IPS-20b (cell line): ENCODE results near the gene CARD18.

Source experiments
- H3K27ac ChIP-seq: one replicate; pipeline ENCODE4 v1.5.1; 2013; ENCODE audit warnings: low read length
- H3K27me3 ChIP-seq: 2 replicates; pipeline ENCODE4 v1.6.1; 2013; ENCODE audit warnings: mild to moderate bottlenecking, low read length, inconsistent platforms; ENCODE audit not compliant: insufficient read depth
- H3K36me3 ChIP-seq: 2 replicates; pipeline ENCODE4 v1.6.1; 2013; ENCODE audit warnings: low read depth, mild to moderate bottlenecking, inconsistent platforms, low read length, moderate library complexity; ENCODE audit not compliant: insufficient read depth
- H3K4me1 ChIP-seq: 2 replicates; pipeline ENCODE4 v1.6.1; 2013; ENCODE audit warnings: mild to moderate bottlenecking, control low read depth, inconsistent platforms, low read length, moderate library complexity; ENCODE audit not compliant: insufficient read depth
- H3K4me3 ChIP-seq: 2 replicates; pipeline ENCODE4 v1.5.1; 2013; ENCODE audit warnings: mild to moderate bottlenecking, low read length, inconsistent platforms
- H3K9ac ChIP-seq: 2 replicates; pipeline ENCODE4 v1.6.1; 2013; ENCODE audit warnings: low read depth, mild to moderate bottlenecking, inconsistent platforms, low read length, moderate library complexity
- H3K9me3 ChIP-seq: 2 replicates; pipeline ENCODE4 v1.6.1; 2013; ENCODE audit warnings: mild to moderate bottlenecking, low read depth, low read length, inconsistent platforms; ENCODE audit not compliant: insufficient read depth

CARD18 gene

DNA sequence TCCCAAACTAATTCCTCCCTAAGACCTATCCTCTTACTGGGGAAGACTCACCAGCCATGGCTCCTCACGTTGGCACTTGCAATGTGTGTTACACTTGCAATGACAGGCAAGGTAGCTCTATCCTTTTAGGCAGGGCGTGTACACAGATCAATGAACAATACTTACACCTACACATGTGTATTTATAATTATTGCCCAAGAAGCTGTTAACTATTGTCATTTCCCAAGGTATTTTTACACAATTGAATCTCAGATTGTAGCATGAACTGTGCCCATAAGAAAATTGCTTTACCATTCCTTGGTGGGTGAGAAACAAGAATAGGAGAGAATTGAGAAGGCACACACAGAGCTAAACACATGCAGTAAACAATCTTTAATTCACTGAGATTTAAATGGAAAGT lies at the start of gene CARD18:
Gene CARD18 (minus strand): TSS at position 101 of the 400 bp plus-strand sequence. CDS start 43 bp downstream, at position 58.
- H3K27ac ChIP-seq, result no peak within 1 kb of the TSS
- no peaks in the 10 kb centered on the region for H3K36me3 ChIP-seq
- H3K27me3 ChIP-seq, result no peaks in the 10 kb centered on the region
- H3K4me3 ChIP-seq, result no peak within 1 kb of the TSS
- H3K4me1 ChIP-seq, result no peaks in the 10 kb centered on the region
- peaks cover 7% of the 10 kb centered on the region; the same call in 1 of the 2 replicates for H3K9me3 ChIP-seq
- H3K9ac ChIP-seq, result no peak within 1 kb of the TSS

DNA sequence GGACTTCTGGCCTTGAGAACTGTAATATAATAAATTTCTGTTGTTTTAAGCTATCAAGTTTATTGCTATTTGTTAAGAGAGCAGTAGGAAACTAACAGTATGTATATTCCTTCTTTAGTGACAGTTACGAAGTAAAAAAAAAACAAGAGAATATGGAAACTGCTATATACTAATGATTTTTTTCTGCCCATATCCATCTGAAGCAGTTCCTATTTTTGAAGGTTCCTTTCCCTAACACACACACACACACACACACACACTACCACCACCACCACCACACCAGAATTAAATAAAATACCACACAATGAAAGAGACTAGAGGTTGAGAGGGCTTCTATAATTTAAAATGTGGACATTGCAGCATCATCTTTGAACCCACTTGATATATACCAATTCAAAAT lies 44.4 kb upstream of the CARD18 start:
- no peaks in the 10 kb centered on the region for H3K4me1 ChIP-seq
- H3K36me3 ChIP-seq, result no peaks in the 10 kb centered on the region
- H3K9me3 ChIP-seq, result no peaks in the 10 kb centered on the region
- H3K27me3 ChIP-seq, result no peaks in the 10 kb centered on the region
- H3K9ac ChIP-seq, result no peak overlapping the region
- H3K27ac ChIP-seq, result no peak overlapping the region
- no peak overlapping the region for H3K4me3 ChIP-seq

DNA sequence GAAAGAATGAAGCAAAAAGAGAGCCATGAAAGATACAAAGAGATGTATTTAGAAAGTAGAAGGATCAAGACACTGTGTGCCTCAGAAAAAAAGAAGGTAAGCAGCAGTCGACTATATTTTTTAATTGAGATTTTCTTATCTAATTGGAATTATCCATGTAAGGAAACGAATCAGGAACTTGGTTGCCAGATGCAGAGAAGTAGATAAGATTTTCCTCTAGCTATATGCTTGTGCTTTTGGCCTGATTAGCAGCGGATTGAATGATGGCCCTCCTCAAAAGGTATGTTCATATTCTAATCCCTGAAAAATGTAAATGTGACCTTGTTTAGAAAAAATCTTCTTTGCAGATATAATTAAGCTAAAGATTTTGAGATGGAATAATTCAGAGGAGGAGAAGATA lies 43.9 kb upstream of the CARD18 start:
- Histone ChIP-seq H3K9ac (no peak overlapping the region), H3K36me3 (no peaks in the 10 kb centered on the region), H3K27me3 (no peaks in the 10 kb centered on the region), H3K4me1 (no peaks in the 10 kb centered on the region), H3K27ac (no peak overlapping the region), H3K4me3 (no peak overlapping the region), H3K9me3 (no peaks in the 10 kb centered on the region)

DNA sequence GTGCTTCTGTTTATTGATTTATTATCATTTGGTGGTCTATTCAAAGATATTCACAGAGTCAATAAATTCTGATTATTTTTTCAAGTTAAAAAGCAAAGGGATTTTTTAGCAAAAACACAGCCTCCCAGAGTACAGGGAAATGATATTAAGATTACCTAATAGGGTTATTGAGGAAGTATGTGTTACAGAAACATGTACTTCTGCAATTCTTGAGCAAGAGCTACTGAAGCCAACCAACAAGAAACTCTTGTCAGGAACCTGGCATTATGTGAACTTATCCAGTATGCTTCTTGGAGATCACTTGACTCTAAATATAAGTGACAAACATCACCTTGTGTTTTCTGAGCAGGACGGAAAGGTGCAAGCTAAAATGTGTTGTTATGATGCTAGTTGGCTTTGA lies 42.0 kb upstream of the CARD18 start:
- Histone ChIP-seq H3K27me3 (no peaks in the 10 kb centered on the region), H3K9me3 (no peaks in the 10 kb centered on the region), H3K36me3 (no peaks in the 10 kb centered on the region), H3K4me1 (no peaks in the 10 kb centered on the region), H3K9ac (no peak overlapping the region), H3K4me3 (no peak overlapping the region), H3K27ac (no peak overlapping the region)

DNA sequence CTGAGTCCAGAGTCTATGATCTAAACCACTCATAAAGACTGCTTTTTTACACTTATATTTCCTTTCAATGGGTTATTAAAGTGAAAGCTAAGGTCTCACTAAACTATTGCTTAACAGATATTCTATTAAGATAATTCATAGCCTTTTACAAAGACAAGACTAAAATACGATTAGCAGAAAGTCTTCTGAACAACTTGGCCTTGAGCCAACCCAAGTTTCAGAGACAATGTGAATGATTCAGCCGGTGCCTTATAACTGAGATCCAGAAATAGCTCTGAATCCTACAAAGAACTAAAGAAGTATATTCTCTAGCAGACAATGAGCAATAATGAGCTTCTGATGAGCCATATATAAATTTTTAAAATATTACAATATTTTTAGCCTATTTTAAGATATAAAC lies 41.5 kb upstream of the CARD18 start:
- Histone ChIP-seq H3K9me3 (no peaks in the 10 kb centered on the region), H3K4me3 (no peak overlapping the region), H3K27ac (no peak overlapping the region), H3K4me1 (no peaks in the 10 kb centered on the region), H3K27me3 (no peaks in the 10 kb centered on the region), H3K9ac (no peak overlapping the region), H3K36me3 (no peaks in the 10 kb centered on the region)

DNA sequence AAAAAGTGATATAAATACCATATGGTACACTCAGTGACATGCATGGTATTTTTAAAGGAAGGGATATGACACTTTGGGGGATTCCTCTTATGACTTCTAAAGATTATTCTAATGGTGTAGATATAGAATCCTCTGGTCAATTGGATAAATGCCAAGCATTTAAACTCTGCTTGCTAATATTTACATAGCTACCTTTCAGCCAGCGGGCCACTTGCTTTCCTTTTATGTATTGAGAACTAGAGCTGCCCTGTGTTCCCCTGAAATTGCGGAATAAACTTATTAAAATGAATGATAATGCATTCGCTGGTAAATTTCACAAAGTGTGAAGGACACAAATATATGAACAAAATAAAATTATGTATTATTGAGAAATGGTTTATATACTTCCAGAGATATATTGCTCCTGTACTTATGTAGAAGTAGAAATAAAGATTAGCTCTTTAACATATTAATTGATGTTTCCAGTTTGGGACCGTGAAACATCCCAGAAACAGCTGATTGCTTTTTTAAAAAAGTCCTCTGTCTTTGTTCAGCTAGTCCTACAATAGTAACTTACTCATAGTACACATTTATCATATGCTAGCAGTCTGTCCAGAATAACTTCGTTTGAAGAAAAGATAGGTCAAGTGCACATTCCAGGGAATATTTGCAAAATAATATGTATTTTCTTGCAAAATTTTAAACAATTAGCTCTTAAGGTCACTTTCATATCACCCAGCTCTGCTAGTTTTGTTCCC lies 40.1 kb upstream of the CARD18 start:
- Histone ChIP-seq H3K27ac (no peak overlapping the region), H3K4me1 (no peaks in the 10 kb centered on the region), H3K36me3 (no peaks in the 10 kb centered on the region), H3K9ac (no peak overlapping the region), H3K4me3 (no peak overlapping the region), H3K27me3 (no peaks in the 10 kb centered on the region), H3K9me3 (no peaks in the 10 kb centered on the region)

- no peaks in the 10 kb centered on the region for H3K9me3 ChIP-seq
- no peak overlapping the region for H3K9ac ChIP-seq
- no peak overlapping the region for H3K27ac ChIP-seq
- no peaks in the 10 kb centered on the region for H3K36me3 ChIP-seq
- H3K4me1 ChIP-seq, result no peaks in the 10 kb centered on the region
- no peak overlapping the region for H3K4me3 ChIP-seq
- no peaks in the 10 kb centered on the region for H3K27me3 ChIP-seq
Measured at GRCh38 chr11:105177658-105178057, 38.1 kb upstream of the CARD18 start.

DNA sequence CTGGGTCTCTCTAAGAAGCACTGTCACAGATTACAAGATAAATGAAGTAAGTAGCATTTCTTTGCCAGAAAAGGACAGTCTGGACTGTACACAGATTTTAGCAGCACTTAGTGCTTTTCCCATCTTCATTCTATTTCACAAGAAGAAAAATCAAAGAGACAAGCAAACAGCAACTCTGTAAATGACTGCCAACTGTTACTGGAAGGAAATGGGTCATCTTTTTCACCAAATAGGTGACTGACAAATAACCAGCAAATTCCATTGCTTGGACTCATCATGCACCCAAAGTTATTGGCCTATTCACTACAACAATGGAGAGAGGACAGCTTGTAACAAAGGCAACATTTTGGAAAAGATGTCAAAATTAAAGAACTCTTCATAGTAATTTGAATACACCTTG lies 28.9 kb upstream of the CARD18 start:
- Histone ChIP-seq H3K4me3 (no peak overlapping the region), H3K4me1 (no peaks in the 10 kb centered on the region), H3K9me3 (peaks cover 10% of the 10 kb centered on the region; the same call in 1 of the 2 replicates), H3K9ac (no peak overlapping the region), H3K27ac (no peak overlapping the region), H3K27me3 (no peaks in the 10 kb centered on the region), H3K36me3 (no peaks in the 10 kb centered on the region)

DNA sequence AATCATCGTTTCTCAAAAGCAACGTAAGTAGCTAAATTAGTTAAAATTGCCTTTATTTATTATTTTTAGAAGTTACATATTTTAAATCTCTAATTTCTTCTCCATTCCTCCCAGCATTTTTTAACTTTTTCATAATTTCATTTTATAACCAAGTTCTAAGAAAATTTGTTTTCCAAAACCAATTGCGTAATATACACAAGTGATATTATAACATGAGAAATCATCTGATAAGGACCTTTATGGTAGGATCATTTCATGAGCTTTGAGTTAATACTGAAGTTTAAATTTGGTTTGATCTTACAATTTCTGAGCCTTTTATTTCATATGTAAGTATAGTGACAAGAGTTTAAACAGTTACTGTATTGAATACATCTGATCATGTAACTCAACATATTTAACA lies 27.7 kb upstream of the CARD18 start:
- H3K36me3 ChIP-seq, result no peaks in the 10 kb centered on the region
- H3K9me3 ChIP-seq, result peaks cover 10% of the 10 kb centered on the region; the same call in 1 of the 2 replicates
- H3K4me3 ChIP-seq, result no peak overlapping the region
- no peaks in the 10 kb centered on the region for H3K27me3 ChIP-seq
- no peaks in the 10 kb centered on the region for H3K4me1 ChIP-seq
- no peak overlapping the region for H3K27ac ChIP-seq
- H3K9ac ChIP-seq, result no peak overlapping the region

DNA sequence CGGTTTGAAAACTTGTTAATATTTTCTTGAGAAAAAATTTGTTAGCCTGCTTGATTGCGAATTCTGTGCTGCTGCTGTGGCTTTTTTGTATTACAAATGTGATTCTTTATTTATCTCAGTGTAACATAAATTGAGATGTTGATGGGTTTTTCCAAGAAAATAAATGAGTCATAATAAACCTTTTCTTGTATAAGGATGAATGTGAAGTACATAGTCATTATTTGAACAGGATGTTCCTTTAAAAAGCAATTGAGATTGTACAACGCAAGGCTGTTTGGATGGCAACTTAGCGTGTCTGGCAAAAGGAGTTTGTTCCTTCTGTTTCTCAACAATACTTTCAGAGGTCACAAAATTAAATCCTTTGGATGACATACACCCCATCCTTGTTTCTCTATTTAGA lies 24.6 kb upstream of the CARD18 start:
- Histone ChIP-seq H3K27ac (no peak overlapping the region), H3K9me3 (no peaks in the 10 kb centered on the region), H3K9ac (no peak overlapping the region), H3K4me3 (no peak overlapping the region), H3K27me3 (no peaks in the 10 kb centered on the region), H3K4me1 (no peaks in the 10 kb centered on the region), H3K36me3 (no peaks in the 10 kb centered on the region)

DNA sequence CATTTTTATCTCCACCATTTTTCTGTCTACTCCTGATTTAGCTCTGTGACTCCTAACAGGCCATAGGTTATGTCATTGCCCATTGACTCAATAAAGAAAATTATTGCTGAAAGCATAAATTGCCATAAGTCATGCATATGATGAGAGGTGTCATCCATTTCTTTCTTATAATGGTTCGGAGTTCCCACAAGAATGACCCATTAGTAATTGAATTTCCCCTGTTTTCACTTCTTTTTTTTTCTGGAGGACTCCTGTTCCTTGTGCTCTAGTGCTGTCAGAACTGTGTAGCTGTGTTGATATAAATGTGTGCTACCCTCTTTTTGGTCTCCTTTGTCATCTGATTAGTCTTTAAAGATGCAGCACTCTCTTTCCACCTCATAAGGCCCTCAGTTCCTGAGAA lies 22.9 kb upstream of the CARD18 start:
- no peak overlapping the region for H3K9ac ChIP-seq
- no peaks in the 10 kb centered on the region for H3K36me3 ChIP-seq
- no peak overlapping the region for H3K27ac ChIP-seq
- H3K27me3 ChIP-seq, result no peaks in the 10 kb centered on the region
- no peak overlapping the region for H3K4me3 ChIP-seq
- H3K4me1 ChIP-seq, result no peaks in the 10 kb centered on the region
- H3K9me3 ChIP-seq, result no peaks in the 10 kb centered on the region

- no peaks in the 10 kb centered on the region for H3K27me3 ChIP-seq
- no peaks in the 10 kb centered on the region for H3K9me3 ChIP-seq
- no peak overlapping the region for H3K27ac ChIP-seq
- no peak overlapping the region for H3K4me3 ChIP-seq
- H3K36me3 ChIP-seq, result no peaks in the 10 kb centered on the region
- H3K4me1 ChIP-seq, result no peaks in the 10 kb centered on the region
- H3K9ac ChIP-seq, result no peak overlapping the region
Measured at GRCh38 chr11:105158436-105158835, 18.9 kb upstream of the CARD18 start.
